ENCODE data around the gene AP1B1. TPM values are rescaled to one million over a fixed set of nuclear protein-coding genes. Genes with fewer than 3 reads are reported as not detected.

AP1B1 gene
- total and polyA plus RNA-seq, 2 of the 8 experiments (the other 6 are each of a cell fraction or from before 2014, with no cell fraction given), result 64.2 to 86.8 TPM

Small RNA genes lying within 50 kb of the gene (microRNA-seq; reads per million reads assigned to microRNA genes)
- gene MIR3653 (ENCODE audit: borderline microRNAs expressed in 2 of 2, borderline number of aligned reads in 2 of 2, borderline replicate concordance in 1 of 2), result 0.92 to 1.4 reads per million in 2 experiments

Small RNA genes lying within 50 kb of the gene (small RNA-seq; reads per million reads assigned to genes)
- gene AC000041.1 (ENCODE audit: insufficient read depth) (not detected), gene MIR3653 (ENCODE audit: insufficient read depth) (not detected)

Other genes with a start within 250 kb of the AP1B1 start
- gene EMID1, start 182.7 kb downstream of the AP1B1 start, total RNA-seq (2021; fragmentation: NEBNext Ultra II Directional; extraction: Animal tissue kit (Norgen Biotek cat#: 25700)), result 3.8 and 3.9 TPM in 2 replicates
- gene EMID1, start 182.7 kb downstream of the AP1B1 start, polyA plus RNA-seq (2011; rRNA removed), result 7.4 and 11.1 TPM in 2 replicates
- 72.1 and 75.7 TPM in 2 replicates for gene RHBDD3, start 120.6 kb downstream of the AP1B1 start, total RNA-seq (2021; fragmentation: NEBNext Ultra II Directional; extraction: Animal tissue kit (Norgen Biotek cat#: 25700))
- 117 and 171 TPM in 2 replicates for gene RHBDD3, start 120.6 kb downstream of the AP1B1 start, polyA plus RNA-seq (2011; rRNA removed)
- 385 and 387 TPM in 2 replicates for gene EWSR1, start 120.3 kb downstream of the AP1B1 start, total RNA-seq (2021; fragmentation: NEBNext Ultra II Directional; extraction: Animal tissue kit (Norgen Biotek cat#: 25700))
- 646 and 930 TPM in 2 replicates for gene EWSR1, start 120.3 kb downstream of the AP1B1 start, polyA plus RNA-seq (2011; rRNA removed)
- 9.7 and 10.1 TPM in 2 replicates for gene GAS2L1, start 81.9 kb downstream of the AP1B1 start, total RNA-seq (2021; fragmentation: NEBNext Ultra II Directional; extraction: Animal tissue kit (Norgen Biotek cat#: 25700))
- 3.6 and 6.8 TPM in 2 replicates for gene GAS2L1, start 81.9 kb downstream of the AP1B1 start, polyA plus RNA-seq (2011; rRNA removed)
- gene RASL10A, start 72.9 kb downstream of the AP1B1 start, total RNA-seq (2021; fragmentation: NEBNext Ultra II Directional; extraction: Animal tissue kit (Norgen Biotek cat#: 25700)), result 1.4 and 1.5 TPM in 2 replicates
- gene RASL10A, start 72.9 kb downstream of the AP1B1 start, polyA plus RNA-seq (2011; rRNA removed), result 1.1 and 1.6 TPM in 2 replicates
- not detected in 2 replicates for gene RFPL1, start 50.0 kb upstream of the AP1B1 start, total RNA-seq (2021; fragmentation: NEBNext Ultra II Directional; extraction: Animal tissue kit (Norgen Biotek cat#: 25700))
- gene RFPL1, start 50.0 kb upstream of the AP1B1 start, polyA plus RNA-seq (2011; rRNA removed), result not detected in 2 replicates
- gene NEFH, start 91.6 kb upstream of the AP1B1 start, total RNA-seq (2021; fragmentation: NEBNext Ultra II Directional; extraction: Animal tissue kit (Norgen Biotek cat#: 25700)), result 2.0 and 2.3 TPM in 2 replicates
- gene NEFH, start 91.6 kb upstream of the AP1B1 start, polyA plus RNA-seq (2011; rRNA removed), result 0.57 and 0.74 TPM in 2 replicates
- gene THOC5, start 165.2 kb upstream of the AP1B1 start, total RNA-seq (2021; fragmentation: NEBNext Ultra II Directional; extraction: Animal tissue kit (Norgen Biotek cat#: 25700)), result 61.5 and 65.7 TPM in 2 replicates
- 27.7 and 30.3 TPM in 2 replicates for gene THOC5, start 165.2 kb upstream of the AP1B1 start, polyA plus RNA-seq (2011; rRNA removed)
- gene NIPSNAP1, start 192.5 kb upstream of the AP1B1 start, total RNA-seq (2021; fragmentation: NEBNext Ultra II Directional; extraction: Animal tissue kit (Norgen Biotek cat#: 25700)), result 165 and 167 TPM in 2 replicates
- 128 and 133 TPM in 2 replicates for gene NIPSNAP1, start 192.5 kb upstream of the AP1B1 start, polyA plus RNA-seq (2011; rRNA removed)
- 53.6 and 54.9 TPM in 2 replicates for gene NF2, start 215.1 kb upstream of the AP1B1 start, total RNA-seq (2021; fragmentation: NEBNext Ultra II Directional; extraction: Animal tissue kit (Norgen Biotek cat#: 25700))
- 17.6 and 18.3 TPM in 2 replicates for gene NF2, start 215.1 kb upstream of the AP1B1 start, polyA plus RNA-seq (2011; rRNA removed)

All from H1 (cell line).